Lower leg skin (tissue), 4 donors: ENCODE measurements around the gene PLAC1. TPM values are rescaled to one million over a fixed set of nuclear protein-coding genes. Genes with fewer than 3 reads are reported as not detected.
A peak's percentile ranks its signal among the peaks of the same experiment; 100 is the strongest.

ENCODE experiments used
- DNase-seq, 2 donors: peaks; one replicate each; pipeline ENCODE4 v3.0.0-alpha.2; 2019; ENCODE audit warnings: low spot score in 2 of 2
- H3K4me3 ChIP-seq: fragments of 200-600 bp; sonication (generic); 2 replicates; pipeline ENCODE4 v1.5.1; 2017; ENCODE audit warnings: mild to moderate bottlenecking, low read depth; ENCODE audit not compliant: poor library complexity, severe bottlenecking
- CTCF ChIP-seq, 3 donors: fragments of 450-650 bp; IDR thresholded peaks; one replicate each; pipeline ENCODE4 v1.5.1; 2016; ENCODE audit warnings: antibody characterized with exemption in 3 of 3, mild to moderate bottlenecking in 3 of 3, moderate library complexity in 2 of 3
- POLR2A ChIP-seq, 2 donors: fragments of 450-650 bp; IDR thresholded peaks; one replicate each; pipeline ENCODE4 v1.6.1; 2016 to 2017; ENCODE audit warnings: antibody characterized with exemption in 2 of 2, mild to moderate bottlenecking in 1 of 2, moderate library complexity in 1 of 2
- WGBS, 2 donors: methylation state at CpG; one replicate each; pipeline ENCODE4 v1.1.5; 2018; 5-methylcytosine and 5-hydroxymethylcytosine counted together
- intact Hi-C: fragments of 100-400 bp; cut with DNase I; formaldehyde crosslinking; loops from one replicate; pipeline ENCODE4 v1.15.0; 2023; ENCODE audit warnings: low total_unique reads
- total RNA-seq, 4 donors: library from RNA; depleted of rRNA; stranded (reverse); fragments of >200 nt; gene quantifications; one replicate each; pipeline ENCODE4 v1.1.0, GENCODE V29; 2016

The PLAC1 gene
- total RNA-seq, 4 donors from 2014 or later, result 0.22 to 0.53 (median 0.23) TPM; not detected in 1

- intact Hi-C loops, result no loop called here
- no peak for DNase-seq
- WGBS, 2 donors, result 60 to 67% methylated on average over 5 of the region's 5 CpGs
- TF ChIP-seq POLR2A (IDR thresholded peaks at IDR 0.05) (no peak), CTCF (IDR thresholded peaks at IDR 0.05) (no peak)
- no peak overlapping the region for H3K4me3 ChIP-seq
Measured at GRCh38 chrX:134572816-134573682, 85.2 kb downstream of the PLAC1 start.

GRCh38 chrX:134571796-134572195 is 86.5 kb downstream of the PLAC1 start:
- WGBS, 2 donors, result 17 to 18% methylated on average over 5 of the region's 5 CpGs
- TF ChIP-seq CTCF (IDR thresholded peaks at IDR 0.05) (no peak), POLR2A (IDR thresholded peaks at IDR 0.05) (no peak)
- intact Hi-C loops, result no loop called here
- no peak overlapping the region for H3K4me3 ChIP-seq
- DNase-seq, result no peak

- no peak for TF ChIP-seq POLR2A (IDR thresholded peaks at IDR 0.05)
- TF ChIP-seq CTCF (IDR thresholded peaks at IDR 0.05), result no peak
- WGBS, 2 donors, result 41 to 45% methylated on average over 2 of the region's 2 CpGs
- no peak for DNase-seq
- intact Hi-C loops, result no loop called here
- H3K4me3 ChIP-seq, result no peak overlapping the region
Measured at GRCh38 chrX:134570899-134571298, 87.4 kb downstream of the PLAC1 start.

GRCh38 chrX:134570509-134570846 is 87.8 kb downstream of the PLAC1 start:
- TF ChIP-seq CTCF (IDR thresholded peaks at IDR 0.05) (no peak), POLR2A (IDR thresholded peaks at IDR 0.05) (no peak)
- H3K4me3 ChIP-seq, result no peak overlapping the region
- WGBS, 2 donors, result 62 to 68% methylated on average over 3 of the region's 3 CpGs
- no peak for DNase-seq
- intact Hi-C loops, result no loop called here

- WGBS, 2 donors, result 73 to 87% methylated on average over 3 of the region's 3 CpGs
- peak in 1 of 2 donors; percentile 40 for DNase-seq
- H3K4me3 ChIP-seq, result no peak overlapping the region
- intact Hi-C loops, result no loop called here
- TF ChIP-seq CTCF (IDR thresholded peaks at IDR 0.05), result no peak
- TF ChIP-seq POLR2A (IDR thresholded peaks at IDR 0.05), result no peak
Measured at GRCh38 chrX:134569306-134569705, 89.0 kb downstream of the PLAC1 start.
